ENCODE data around the gene DGKB. TPM values are rescaled to one million over a fixed set of nuclear protein-coding genes. Genes with fewer than 3 reads are reported as not detected.

The DGKB gene
- total and polyA plus RNA-seq, 9 donors, result under 0.01 to 1.3 (median 0.28) TPM; not detected in 2

GRCh38 chr7:14773729-14774271, 128.8 kb downstream of the DGKB start:
- intact Hi-C loops (cut with DNase I), result no loop called here
- Histone ChIP-seq H3K27ac (no peak overlapping the region), H3K9me3 (no peaks in the 10 kb centered on the region), H3K4me1 (ENCODE audit: insufficient read depth) (no peaks in the 10 kb centered on the region), H3K4me3 (no peak overlapping the region), H3K27me3 (no peaks in the 10 kb centered on the region), H3K36me3 (no peaks in the 10 kb centered on the region)
- WGBS, 3 donors, result 74 to 84% (median 79%) methylated on average over 2 of the region's 2 CpGs
- TF ChIP-seq POLR2A (IDR thresholded peaks at IDR 0.05) (no peak), EP300 (IDR thresholded peaks at IDR 0.05) (no peak), CTCF (IDR thresholded peaks at IDR 0.05) (no peak)
- no peak for DNase-seq

DNA sequence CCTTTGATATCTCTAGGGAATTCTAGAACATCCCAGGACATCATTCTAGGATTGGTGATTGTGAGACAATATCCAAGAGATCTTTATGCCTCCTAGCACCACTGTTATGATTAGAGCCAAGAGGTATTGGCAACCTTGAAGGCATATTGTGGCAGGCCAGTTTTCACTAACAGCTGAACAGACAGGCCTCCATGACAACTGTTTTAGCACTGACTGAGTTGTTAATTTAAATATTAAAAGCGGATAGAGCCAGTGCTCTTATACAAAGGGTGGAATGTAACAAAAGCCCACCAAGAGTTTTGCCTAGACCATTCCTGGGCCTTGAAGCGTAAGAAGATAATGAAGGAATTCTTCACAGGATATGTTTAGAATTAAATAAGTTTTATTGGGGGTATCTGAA, 131.9 kb downstream of the DGKB start:
- Histone ChIP-seq H3K27ac (no peak overlapping the region), H3K36me3 (no peaks in the 10 kb centered on the region), H3K4me3 (no peak overlapping the region), H3K27me3 (no peaks in the 10 kb centered on the region), H3K9me3 (no peaks in the 10 kb centered on the region), H3K4me1 (ENCODE audit: insufficient read depth) (no peaks in the 10 kb centered on the region)
- 91 to 95% (median 94%) methylated on average over 2 of the region's 2 CpGs for WGBS, 3 donors
- no peak for DNase-seq
- no peak for TF ChIP-seq EP300 (IDR thresholded peaks at IDR 0.05)
- no peak for TF ChIP-seq CTCF (IDR thresholded peaks at IDR 0.05)
- no peak for TF ChIP-seq POLR2A (IDR thresholded peaks at IDR 0.05)
- intact Hi-C loops (cut with DNase I), result no loop called here

- H3K36me3 ChIP-seq, result no peaks in the 10 kb centered on the region
- H3K4me3 ChIP-seq, result no peak overlapping the region
- intact Hi-C loops (cut with DNase I), result no loop called here
- no peaks in the 10 kb centered on the region for H3K4me1 ChIP-seq (ENCODE audit: insufficient read depth)
- DNase-seq, result no peak
- TF ChIP-seq CTCF (IDR thresholded peaks at IDR 0.05), result no peak
- no peak for TF ChIP-seq EP300 (IDR thresholded peaks at IDR 0.05)
- no peak for TF ChIP-seq POLR2A (IDR thresholded peaks at IDR 0.05)
- no peaks in the 10 kb centered on the region for H3K27me3 ChIP-seq
- WGBS, 3 donors, result 58 to 73% (median 71%) methylated on average over 2 of the region's 2 CpGs
- no peaks in the 10 kb centered on the region for H3K9me3 ChIP-seq
- no peak overlapping the region for H3K27ac ChIP-seq
Measured at GRCh38 chr7:14769261-14769660, 133.3 kb downstream of the DGKB start.

GRCh38 chr7:14767716-14768425, 134.7 kb downstream of the DGKB start:
- H3K27ac ChIP-seq, result no peak overlapping the region
- no peaks in the 10 kb centered on the region for H3K4me1 ChIP-seq (ENCODE audit: insufficient read depth)
- DNase-seq, result no peak
- TF ChIP-seq POLR2A (IDR thresholded peaks at IDR 0.05) (no peak), EP300 (IDR thresholded peaks at IDR 0.05) (no peak), CTCF (IDR thresholded peaks at IDR 0.05) (no peak)
- intact Hi-C loops (cut with DNase I), result no loop called here
- H3K4me3 ChIP-seq, result no peak overlapping the region
- no peaks in the 10 kb centered on the region for H3K9me3 ChIP-seq
- H3K27me3 ChIP-seq, result no peaks in the 10 kb centered on the region
- no peaks in the 10 kb centered on the region for H3K36me3 ChIP-seq
- 65 to 69% (median 66%) methylated on average over 2 of the region's 2 CpGs for WGBS, 3 donors

Data from ovary (tissue), 9 donors.